WTC11 (cell line): Measurements from ENCODE around the gene GALM. TPM values are rescaled to one million over a fixed set of nuclear protein-coding genes. Genes with fewer than 3 reads are reported as not detected.

Experiments used
- AR ChIP-seq: fragments of 250-450 bp; sonication (Bioruptor Pico); IDR thresholded peaks from 2 replicates; pipeline ENCODE4 v1.9.0; 2021; ENCODE audit warnings: mild to moderate bottlenecking
- ARID4B ChIP-seq: sonication (generic); formaldehyde crosslinking; IDR thresholded peaks from 2 replicates; pipeline ENCODE4 v1.8.0; 2023; ENCODE audit warnings: missing genetic modification reagents, mild to moderate bottlenecking, borderline replicate concordance
- ATF6 ChIP-seq: sonication (generic); formaldehyde crosslinking; IDR thresholded peaks from 2 replicates; pipeline ENCODE4 v1.8.1; 2023; ENCODE audit warnings: mild to moderate bottlenecking, missing genetic modification reagents
- CBFB ChIP-seq: sonication (generic); formaldehyde crosslinking; IDR thresholded peaks from 2 replicates; pipeline ENCODE4 v1.8.1; 2022; ENCODE audit warnings: mild to moderate bottlenecking, low read depth, missing genetic modification reagents
- CDX4 ChIP-seq: fragments of 250-450 bp; sonication (Bioruptor Pico); IDR thresholded peaks from 2 replicates; pipeline ENCODE4 v1.9.0; 2021; ENCODE audit warnings: moderate library complexity, mild to moderate bottlenecking, inconsistent platforms, borderline replicate concordance
- CREB1 ChIP-seq: sonication (generic); formaldehyde crosslinking; IDR thresholded peaks from 2 replicates; pipeline ENCODE4 v1.8.0; 2023; ENCODE audit warnings: mild to moderate bottlenecking, missing genetic modification reagents
- FOXJ3 ChIP-seq: sonication (generic); formaldehyde crosslinking; IDR thresholded peaks from 2 replicates; pipeline ENCODE4 v1.9.0; 2021; ENCODE audit warnings: missing genetic modification reagents, mild to moderate bottlenecking, borderline replicate concordance
- IRF2 ChIP-seq: sonication (generic); formaldehyde crosslinking; IDR thresholded peaks from 2 replicates; pipeline ENCODE4 v1.8.0; 2022; ENCODE audit warnings: low read depth, missing genetic modification reagents, borderline replicate concordance
- MXD4 ChIP-seq: fragments of 250-450 bp; sonication (Bioruptor Pico); IDR thresholded peaks from 2 replicates; pipeline ENCODE4 v1.8.0; 2021; ENCODE audit warnings: mild to moderate bottlenecking, moderate library complexity, borderline replicate concordance
- NFE2L1 ChIP-seq: sonication (generic); formaldehyde crosslinking; IDR thresholded peaks from 2 replicates; pipeline ENCODE4 v1.8.1; 2023; ENCODE audit warnings: missing genetic modification reagents
- NFYB ChIP-seq: sonication (generic); formaldehyde crosslinking; conservative IDR thresholded peaks from 2 replicates; pipeline ENCODE4 v1.8.0; 2022; ENCODE audit warnings: low read depth, missing genetic modification reagents
- NR3C1 ChIP-seq: sonication (generic); formaldehyde crosslinking; conservative IDR thresholded peaks from 2 replicates; pipeline ENCODE4 v1.8.1; 2023; ENCODE audit warnings: low read depth, mild to moderate bottlenecking, missing genetic modification reagents
- PRDM15 ChIP-seq: sonication (generic); formaldehyde crosslinking; IDR thresholded peaks from 2 replicates; pipeline ENCODE4 v1.8.0; 2022; ENCODE audit warnings: missing genetic modification reagents
- PRRX2 ChIP-seq: fragments of 250-450 bp; sonication (Bioruptor Pico); IDR thresholded peaks from 2 replicates; pipeline ENCODE4 v1.8.0; 2021; ENCODE audit warnings: mild to moderate bottlenecking
- TEAD1 ChIP-seq: sonication (generic); formaldehyde crosslinking; IDR thresholded peaks from 2 replicates; pipeline ENCODE4 v1.8.0; 2022; ENCODE audit warnings: mild to moderate bottlenecking, missing genetic modification reagents
- ZBTB43 ChIP-seq: sonication (generic); formaldehyde crosslinking; IDR thresholded peaks from 2 replicates; pipeline ENCODE4 v1.8.1; 2023; ENCODE audit warnings: mild to moderate bottlenecking, missing genetic modification reagents
- ZMAT4 ChIP-seq: fragments of 250-450 bp; sonication (Bioruptor Pico); IDR thresholded peaks from 2 replicates; pipeline ENCODE4 v1.9.0; 2021; ENCODE audit warnings: mild to moderate bottlenecking
- ZNF263 ChIP-seq: sonication (generic); formaldehyde crosslinking; IDR thresholded peaks from 2 replicates; pipeline ENCODE4 v1.8.1; 2022; ENCODE audit warnings: low read depth, mild to moderate bottlenecking, moderate library complexity, missing genetic modification reagents
- ZNF317 ChIP-seq: sonication (generic); formaldehyde crosslinking; IDR thresholded peaks from 2 replicates; pipeline ENCODE4 v1.8.1; 2023; ENCODE audit warnings: low read depth, mild to moderate bottlenecking, moderate library complexity, missing genetic modification reagents, borderline replicate concordance
- ZNF396 ChIP-seq: fragments of 250-450 bp; sonication (Bioruptor Pico); IDR thresholded peaks from 2 replicates; pipeline ENCODE4 v1.8.0; 2021; ENCODE audit warnings: mild to moderate bottlenecking, moderate library complexity, borderline replicate concordance
- ZNF671 ChIP-seq: fragments of 250-450 bp; sonication (Bioruptor Pico); IDR thresholded peaks from 2 replicates; pipeline ENCODE4 v1.8.0; 2021; ENCODE audit warnings: mild to moderate bottlenecking
- total RNA-seq: library from RNA; stranded (reverse); gene quantifications from 3 replicates; pipeline ENCODE4 v1.2.3, GENCODE V29; 2021

Gene GALM
- total RNA-seq, 1 experiment from 2014 or later = 11.2 TPM

GRCh38 chr2:38750891-38751595, 85.1 kb downstream of the GALM start, which contains the start of gene SRSF7 (continued):
- peak; percentile 90 for TF ChIP-seq AR
- peak; percentile 82 for TF ChIP-seq ZNF671
- no peak for TF ChIP-seq ATF6 (CRISPR knock-in tag)
- TF ChIP-seq ARID4B (CRISPR knock-in tag) = peak; percentile 92
- TF ChIP-seq ZNF396 (CRISPR knock-in tag) = no peak
- no peak for TF ChIP-seq ZNF317 (CRISPR knock-in tag)
- peak; percentile 54; the same call in 1 of the 2 replicates for TF ChIP-seq NR3C1 (CRISPR knock-in tag)
- peak; percentile 88; the same call in 1 of the 2 replicates for TF ChIP-seq CDX4 (CRISPR knock-in tag)
- peak; percentile 95 for TF ChIP-seq TEAD1 (CRISPR knock-in tag)
- TF ChIP-seq NFYB (CRISPR knock-in tag) = no peak
- no peak for TF ChIP-seq CREB1 (CRISPR knock-in tag)
- TF ChIP-seq IRF2 (CRISPR knock-in tag) = no peak
- peak; percentile 86 for TF ChIP-seq PRRX2
- no peak for TF ChIP-seq PRDM15
- no peak for TF ChIP-seq FOXJ3 (CRISPR knock-in tag)
- TF ChIP-seq MXD4 = no peak
- peak; percentile 98 for TF ChIP-seq CBFB
- peak; percentile 77 for TF ChIP-seq ZBTB43
- TF ChIP-seq ZMAT4 (CRISPR knock-in tag) = peak; percentile 91
- peak; percentile 93 for TF ChIP-seq NFE2L1 (CRISPR knock-in tag)
- no peak for TF ChIP-seq ZNF263
